RKO (cell line): ENCODE measurements around the gene ZNF549.

ENCODE experiments used
- DNase-seq: peaks from one replicate; pipeline ENCODE4 v3.0.0-alpha.2; 2016; ENCODE audit warnings: low spot score

ZNF549 gene

GRCh38 chr19:57566396-57567265, 39.5 kb downstream of the ZNF549 start:
- no peak for DNase-seq

DNA sequence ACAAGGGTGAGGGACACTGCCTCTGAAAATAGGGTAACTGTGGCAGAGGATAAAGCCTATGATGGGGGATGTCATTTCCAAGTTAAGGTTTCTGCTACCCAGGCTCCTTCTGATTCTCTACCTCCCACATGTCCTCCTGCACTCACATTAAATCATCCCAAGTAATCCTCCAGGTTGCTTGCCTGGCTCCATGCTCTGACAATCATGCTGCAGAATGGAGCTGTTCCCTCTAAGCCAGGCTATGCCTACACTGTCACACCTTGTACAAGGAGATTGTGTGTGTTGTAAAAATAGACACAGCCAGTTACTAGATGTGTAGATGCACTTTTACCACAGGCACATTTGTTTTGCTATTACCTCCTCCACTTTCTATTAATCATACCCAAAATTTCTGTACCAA, 43.6 kb downstream of the ZNF549 start:
- DNase-seq, result no peak

DNA sequence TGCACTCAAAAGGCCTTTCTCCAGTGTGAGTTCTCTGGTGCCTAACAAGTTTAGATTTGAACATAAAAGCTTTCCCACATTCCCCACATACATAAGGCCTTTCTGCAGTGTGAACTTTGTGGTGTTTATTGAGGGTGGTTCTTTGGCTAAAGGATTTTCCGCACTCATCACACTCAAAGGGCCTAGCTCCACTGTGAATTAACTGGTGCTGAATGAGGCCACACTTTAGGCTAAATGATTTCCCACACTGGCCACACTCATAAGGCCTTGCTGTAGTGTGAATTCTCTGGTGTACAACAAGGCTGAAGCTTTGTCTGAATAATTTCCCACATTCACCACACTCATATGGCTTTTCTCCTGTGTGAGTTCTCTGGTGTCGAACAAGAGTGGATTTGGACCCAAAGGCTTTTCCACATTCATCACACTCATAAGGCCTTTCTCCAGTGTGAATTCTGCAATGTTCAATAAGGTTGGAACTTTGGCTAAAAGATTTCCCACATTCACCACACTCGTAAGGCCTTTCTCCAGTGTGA, 45.3 kb downstream of the ZNF549 start:
- no peak for DNase-seq

DNA sequence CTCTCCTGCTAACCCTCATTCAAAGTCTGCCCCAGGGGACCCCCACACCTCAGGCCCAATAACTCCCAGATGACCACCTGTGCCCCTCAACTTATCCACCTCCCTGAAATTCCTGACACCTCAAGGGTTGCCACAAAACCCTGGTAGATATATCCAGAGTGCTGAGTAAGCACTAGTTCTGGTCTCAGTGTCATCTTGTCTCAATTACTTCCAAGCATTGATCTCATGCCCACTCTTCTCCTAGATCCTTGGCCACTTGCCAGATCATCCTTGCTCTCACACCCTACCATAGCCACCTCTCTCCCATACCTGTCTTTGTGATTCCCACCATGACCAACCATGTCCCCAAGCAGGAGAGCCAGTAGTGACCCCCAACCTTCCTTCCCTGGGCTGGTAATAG, 49.5 kb downstream of the ZNF549 start:
- DNase-seq, result no peak

DNA sequence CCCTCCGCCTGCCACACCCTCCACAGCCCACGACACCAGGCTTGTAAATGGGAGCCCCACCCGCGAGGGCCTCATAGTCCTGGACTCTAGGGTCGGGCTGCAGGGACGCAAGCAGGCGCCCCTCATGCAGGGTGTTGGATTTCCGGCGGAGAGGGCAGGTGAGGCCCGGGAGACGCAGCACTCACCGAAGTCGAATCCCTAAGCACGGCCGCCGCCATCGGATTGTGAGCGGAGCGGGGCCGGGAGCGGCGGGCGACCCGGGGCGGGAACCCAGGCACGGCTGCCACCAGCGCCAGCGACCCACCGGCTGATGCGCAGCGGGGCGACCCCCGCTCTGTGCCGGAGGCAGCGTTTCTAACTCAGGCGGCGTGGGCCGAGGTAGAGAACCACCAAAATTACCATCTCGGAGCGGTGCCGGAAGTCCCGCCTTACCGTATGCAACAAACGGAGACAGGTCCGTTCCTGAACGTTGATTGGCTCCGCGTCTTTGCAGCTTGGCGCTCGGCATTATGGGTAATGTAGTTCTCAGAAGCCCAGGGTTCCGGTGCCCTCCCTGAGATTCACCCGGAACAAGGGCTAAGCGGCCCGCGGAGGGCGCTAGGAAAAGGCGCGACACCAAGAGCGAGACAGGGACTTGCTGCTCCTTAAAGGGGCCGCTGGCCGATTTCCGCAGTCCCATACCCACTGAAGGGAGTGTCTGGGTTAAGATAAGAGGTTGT, 51.5 kb downstream of the ZNF549 start, which contains the start of gene ZNF416:
Gene ZNF416, minus strand, starts transcription at position 425 of the 719 bp plus-strand sequence. Its CDS starts 207 bp downstream, at position 218.
- peak; percentile 98 for DNase-seq

GRCh38 chr19:57583104-57583520, 56.0 kb downstream of the ZNF549 start:
- no peak for DNase-seq

- no peak for DNase-seq
Observed at GRCh38 chr19:57583521-57584416, 56.6 kb downstream of the ZNF549 start, which contains the start of gene ZIK1. TSS of gene ZIK1 (plus strand) at chr19:57584145. CDS start at chr19:57584357, 212 bp downstream.

- peak; percentile 86 for DNase-seq
Observed at GRCh38 chr19:57587529-57587928, 60.4 kb downstream of the ZNF549 start.

GRCh38 chr19:57599377-57599760, 72.2 kb downstream of the ZNF549 start:
- DNase-seq, result no peak

GRCh38 chr19:57599761-57600383, 72.7 kb downstream of the ZNF549 start, which contains the start of gene ZNF530:
TSS of gene ZNF530 (plus strand) at chr19:57599885. CDS start at chr19:57604346, 4,461 bp downstream.
- DNase-seq, result no peak

DNA sequence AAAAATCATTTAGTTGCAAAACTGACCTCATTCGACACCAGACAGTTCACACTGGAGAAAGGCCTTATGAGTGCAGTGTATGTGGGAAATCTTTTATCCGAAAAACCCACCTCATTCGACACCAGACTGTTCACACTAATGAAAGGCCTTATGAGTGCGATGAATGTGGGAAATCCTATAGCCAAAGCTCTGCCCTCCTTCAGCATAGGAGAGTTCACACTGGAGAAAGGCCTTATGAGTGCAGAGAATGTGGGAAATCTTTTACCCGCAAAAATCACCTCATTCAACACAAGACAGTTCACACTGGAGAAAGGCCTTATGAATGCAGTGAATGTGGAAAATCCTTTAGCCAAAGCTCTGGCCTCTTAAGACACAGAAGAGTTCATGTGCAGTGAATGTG, 79.8 kb downstream of the ZNF549 start:
- DNase-seq, result no peak
